SW 1271 (cell line): ENCODE measurements around the gene ARHGEF25.
"Not testable (repeated sequence)": the region's sequence is repeated elsewhere in the genome, so short reads cannot be mapped to it uniquely, and the experiment has no call there.

Experiments
- DNase-seq, 2 experiments: peaks; one replicate each; lab custom pipeline; 2025; lab: John Stamatoyannopoulos, UW

ARHGEF25 gene

GRCh38 chr12:57611108-57611826 lies at the start of gene ARHGEF25:
ARHGEF25 (plus strand) TSS chr12:57611435; CDS start chr12:57611895, 460 bp downstream.
- DNase-seq = peak in 1 of 2 experiments; percentile 45

GRCh38 chr12:57563358-57563757 lies 47.9 kb upstream of the ARHGEF25 start:
- no peak for DNase-seq

- DNase-seq = no peak
Observed at GRCh38 chr12:57564178-57564740, 47.0 kb upstream of the ARHGEF25 start.

GRCh38 chr12:57568838-57569237 lies 42.4 kb upstream of the ARHGEF25 start:
- no peak for DNase-seq

GRCh38 chr12:57569858-57570257 lies 41.4 kb upstream of the ARHGEF25 start:
- DNase-seq = no peak

GRCh38 chr12:57570438-57570837 lies 40.8 kb upstream of the ARHGEF25 start:
- DNase-seq = not testable (repeated sequence)

- no peak for DNase-seq
Observed at GRCh38 chr12:57571926-57572762, 39.1 kb upstream of the ARHGEF25 start.

GRCh38 chr12:57574795-57575194 lies 36.4 kb upstream of the ARHGEF25 start:
- DNase-seq = no peak

- DNase-seq = no peak
Observed at GRCh38 chr12:57575771-57576612, 35.2 kb upstream of the ARHGEF25 start.

- DNase-seq = no peak
Observed at GRCh38 chr12:57576613-57577160, 34.5 kb upstream of the ARHGEF25 start.

- no peak for DNase-seq
Observed at GRCh38 chr12:57577981-57578758, 33.1 kb upstream of the ARHGEF25 start.

GRCh38 chr12:57579011-57579410 lies 32.2 kb upstream of the ARHGEF25 start:
- DNase-seq = no peak

- no peak for DNase-seq
Observed at GRCh38 chr12:57579677-57580465, 31.4 kb upstream of the ARHGEF25 start.

- DNase-seq = no peak
Observed at GRCh38 chr12:57580466-57580795, 30.8 kb upstream of the ARHGEF25 start.

- no peak for DNase-seq
Observed at GRCh38 chr12:57581802-57582201, 29.4 kb upstream of the ARHGEF25 start.

- DNase-seq = no peak
Observed at GRCh38 chr12:57582440-57582839, 28.8 kb upstream of the ARHGEF25 start.

GRCh38 chr12:57583008-57583831 lies 28.0 kb upstream of the ARHGEF25 start:
- peak; percentile 48 to 76 for DNase-seq

- no peak for DNase-seq
Observed at GRCh38 chr12:57584050-57584449, 27.2 kb upstream of the ARHGEF25 start.

- DNase-seq = no peak
Observed at GRCh38 chr12:57584690-57585089, 26.5 kb upstream of the ARHGEF25 start.
